Measurements from ENCODE around the gene CAMSAP1.
"Not testable (repeated sequence)": the region's sequence is repeated elsewhere in the genome, so short reads cannot be mapped to it uniquely, and the experiment has no call there.

The CAMSAP1 gene

GRCh38 chr9:135907431-135908092 is at the start of gene CAMSAP1:
Gene CAMSAP1 (minus strand): TSS chr9:135907546. CDS start chr9:135907159, 387 bp downstream.
- no peak for DNase-seq

- no peak for DNase-seq
Measured at GRCh38 chr9:135956802-135957174, 49.4 kb upstream of the CAMSAP1 start.

GRCh38 chr9:135955934-135956801 is 48.8 kb upstream of the CAMSAP1 start:
- DNase-seq, result no peak

- no peak for DNase-seq
Measured at GRCh38 chr9:135952664-135953206, 45.4 kb upstream of the CAMSAP1 start.

- DNase-seq, result no peak
Measured at GRCh38 chr9:135951889-135952663, 44.7 kb upstream of the CAMSAP1 start.

GRCh38 chr9:135951310-135951709 is 44.0 kb upstream of the CAMSAP1 start:
- not testable (repeated sequence) for DNase-seq

- DNase-seq, result not testable (repeated sequence)
Measured at GRCh38 chr9:135950841-135951240, 43.5 kb upstream of the CAMSAP1 start.

GRCh38 chr9:135950135-135950682 is 42.9 kb upstream of the CAMSAP1 start:
- DNase-seq, result no peak

GRCh38 chr9:135949501-135950134 is 42.3 kb upstream of the CAMSAP1 start:
- no peak for DNase-seq

- DNase-seq, result no peak
Measured at GRCh38 chr9:135948968-135949367, 41.6 kb upstream of the CAMSAP1 start.

GRCh38 chr9:135948446-135948845 is 41.1 kb upstream of the CAMSAP1 start:
- DNase-seq, result no peak

- no peak for DNase-seq
Measured at GRCh38 chr9:135947582-135947981, 40.2 kb upstream of the CAMSAP1 start.

- DNase-seq, result not testable (repeated sequence)
Measured at GRCh38 chr9:135947105-135947504, 39.8 kb upstream of the CAMSAP1 start.

- DNase-seq, result no peak
Measured at GRCh38 chr9:135946392-135946994, 39.1 kb upstream of the CAMSAP1 start.

- no peak for DNase-seq
Measured at GRCh38 chr9:135945969-135946368, 38.6 kb upstream of the CAMSAP1 start.

GRCh38 chr9:135944444-135945252 is 37.3 kb upstream of the CAMSAP1 start:
- no peak for DNase-seq

GRCh38 chr9:135943604-135944003 is 36.3 kb upstream of the CAMSAP1 start:
- DNase-seq, result not testable (repeated sequence)

- DNase-seq, result no peak
Measured at GRCh38 chr9:135941288-135941995, 34.1 kb upstream of the CAMSAP1 start.

- DNase-seq, result no peak
Measured at GRCh38 chr9:135939351-135940265, 32.3 kb upstream of the CAMSAP1 start.
